ENCODE results near the gene BAG5.

GRCh38 chr14:103568952-103569351 is 6.5 kb upstream of the BAG5 start:
- TF ChIP-seq, protein P1, sequence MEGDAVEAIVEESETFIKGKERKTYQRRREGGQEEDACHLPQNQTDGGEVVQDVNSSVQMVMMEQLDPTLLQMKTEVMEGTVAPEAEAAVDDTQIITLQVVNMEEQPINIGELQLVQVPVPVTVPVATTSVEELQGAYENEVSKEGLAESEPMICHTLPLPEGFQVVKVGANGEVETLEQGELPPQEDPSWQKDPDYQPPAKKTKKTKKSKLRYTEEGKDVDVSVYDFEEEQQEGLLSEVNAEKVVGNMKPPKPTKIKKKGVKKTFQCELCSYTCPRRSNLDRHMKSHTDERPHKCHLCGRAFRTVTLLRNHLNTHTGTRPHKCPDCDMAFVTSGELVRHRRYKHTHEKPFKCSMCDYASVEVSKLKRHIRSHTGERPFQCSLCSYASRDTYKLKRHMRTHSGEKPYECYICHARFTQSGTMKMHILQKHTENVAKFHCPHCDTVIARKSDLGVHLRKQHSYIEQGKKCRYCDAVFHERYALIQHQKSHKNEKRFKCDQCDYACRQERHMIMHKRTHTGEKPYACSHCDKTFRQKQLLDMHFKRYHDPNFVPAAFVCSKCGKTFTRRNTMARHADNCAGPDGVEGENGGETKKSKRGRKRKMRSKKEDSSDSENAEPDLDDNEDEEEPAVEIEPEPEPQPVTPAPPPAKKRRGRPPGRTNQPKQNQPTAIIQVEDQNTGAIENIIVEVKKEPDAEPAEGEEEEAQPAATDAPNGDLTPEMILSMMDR (IDR thresholded peaks at IDR 0.05) = no peak
- TF ChIP-seq POLR2A (IDR thresholded peaks at IDR 0.05) = no peak

Data from sigmoid colon (tissue), 3 donors.